Nephron (organoid): ENCODE measurements around the gene ITGA1.
A peak's percentile ranks its signal among the peaks of the same experiment; 100 is the strongest.
"Not testable (repeated sequence)": the region's sequence is repeated elsewhere in the genome, so short reads cannot be mapped to it uniquely, and the experiment has no call there.

Source experiments
- H3K27ac Mint-ChIP-seq, 3 experiments: 2 replicates each; pipeline ENCODE4 v1.8.0; 2020; ENCODE audit warnings: mixed read lengths in 3 of 3, mild to moderate bottlenecking in 2 of 3, moderate library complexity in 1 of 3
- H3K27me3 Mint-ChIP-seq: 2 replicates; pipeline ENCODE4 v1.8.0; 2021; ENCODE audit warnings: low read depth, mild to moderate bottlenecking, moderate library complexity, mixed read lengths
- H3K36me3 Mint-ChIP-seq: 2 replicates; pipeline ENCODE4 v1.8.0; 2020; ENCODE audit warnings: low read depth, mixed read lengths
- H3K4me1 Mint-ChIP-seq: 2 replicates; pipeline ENCODE4 v1.8.0; 2020; ENCODE audit warnings: mixed read lengths
- H3K4me3 Mint-ChIP-seq, 3 experiments: 2 replicates each; pipeline ENCODE4 v1.8.0; 2020; ENCODE audit warnings: mild to moderate bottlenecking in 3 of 3, mixed read lengths in 3 of 3, moderate library complexity in 2 of 3
- H3K9me3 Mint-ChIP-seq: 2 replicates; pipeline ENCODE4 v1.8.0; 2020; ENCODE audit warnings: mixed read lengths
- TF ChIP-seq, protein P1 (sequence below), 3 experiments: fragments of 200-600 bp; sonication (generic); IDR thresholded peaks; one replicate each; pipeline ENCODE4 v1.5.0; 2021; ENCODE audit warnings: antibody characterized with exemption in 3 of 3; ENCODE audit not compliant: unreplicated experiment in 3 of 3

ITGA1 gene

DNA sequence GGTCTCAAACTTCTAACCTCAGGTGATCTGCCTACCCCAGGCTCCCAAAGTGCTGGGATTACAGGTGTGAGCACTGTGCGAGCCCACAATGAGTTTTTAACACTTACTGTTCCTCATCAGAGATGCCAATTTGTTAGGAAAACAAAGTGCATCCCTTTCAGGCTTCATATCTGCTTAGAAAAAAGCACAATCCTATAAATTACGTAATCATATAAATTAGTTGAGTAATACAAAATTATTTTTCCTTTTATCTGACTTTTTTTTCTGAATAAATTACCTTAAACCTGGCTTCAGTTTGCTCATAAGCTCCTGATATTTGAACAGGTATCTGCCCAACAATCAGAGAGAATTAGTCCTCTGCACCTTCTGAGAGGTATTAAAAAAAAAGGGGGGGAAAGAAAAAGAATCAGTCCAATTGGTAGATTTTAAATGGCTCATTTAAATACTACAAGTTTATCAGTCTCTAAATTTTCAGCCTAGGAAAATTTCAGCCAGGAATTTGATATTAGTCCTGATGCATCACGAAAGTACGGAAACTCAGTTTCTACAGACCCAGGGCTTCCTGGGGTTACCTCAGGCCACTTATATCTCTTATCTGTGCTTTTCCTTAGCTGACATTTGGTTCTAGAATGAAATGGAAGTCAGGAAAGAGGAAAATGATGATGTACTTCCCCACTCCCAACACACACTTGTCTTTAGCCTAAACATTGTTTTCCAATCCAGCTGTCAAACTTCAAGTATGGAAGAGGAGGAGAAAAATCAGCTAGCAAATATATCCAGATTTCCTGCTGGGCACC lies 26.8 kb downstream of the ITGA1 start:
- Mint-ChIP-seq H3K4me1 (no peaks in the 10 kb centered on the region), H3K9me3 (no peaks in the 10 kb centered on the region), H3K36me3 (no peaks in the 10 kb centered on the region), H3K27ac (peak overlapping the region in 2 of 3 experiments; percentile 24 to 33), H3K27me3 (no peaks in the 10 kb centered on the region), H3K4me3 (no peak overlapping the region)
- TF ChIP-seq, protein P1, sequence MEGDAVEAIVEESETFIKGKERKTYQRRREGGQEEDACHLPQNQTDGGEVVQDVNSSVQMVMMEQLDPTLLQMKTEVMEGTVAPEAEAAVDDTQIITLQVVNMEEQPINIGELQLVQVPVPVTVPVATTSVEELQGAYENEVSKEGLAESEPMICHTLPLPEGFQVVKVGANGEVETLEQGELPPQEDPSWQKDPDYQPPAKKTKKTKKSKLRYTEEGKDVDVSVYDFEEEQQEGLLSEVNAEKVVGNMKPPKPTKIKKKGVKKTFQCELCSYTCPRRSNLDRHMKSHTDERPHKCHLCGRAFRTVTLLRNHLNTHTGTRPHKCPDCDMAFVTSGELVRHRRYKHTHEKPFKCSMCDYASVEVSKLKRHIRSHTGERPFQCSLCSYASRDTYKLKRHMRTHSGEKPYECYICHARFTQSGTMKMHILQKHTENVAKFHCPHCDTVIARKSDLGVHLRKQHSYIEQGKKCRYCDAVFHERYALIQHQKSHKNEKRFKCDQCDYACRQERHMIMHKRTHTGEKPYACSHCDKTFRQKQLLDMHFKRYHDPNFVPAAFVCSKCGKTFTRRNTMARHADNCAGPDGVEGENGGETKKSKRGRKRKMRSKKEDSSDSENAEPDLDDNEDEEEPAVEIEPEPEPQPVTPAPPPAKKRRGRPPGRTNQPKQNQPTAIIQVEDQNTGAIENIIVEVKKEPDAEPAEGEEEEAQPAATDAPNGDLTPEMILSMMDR (IDR thresholded peaks at IDR 0.05; ENCODE audit: unreplicated experiment in 3 of 3) = no peak

DNA sequence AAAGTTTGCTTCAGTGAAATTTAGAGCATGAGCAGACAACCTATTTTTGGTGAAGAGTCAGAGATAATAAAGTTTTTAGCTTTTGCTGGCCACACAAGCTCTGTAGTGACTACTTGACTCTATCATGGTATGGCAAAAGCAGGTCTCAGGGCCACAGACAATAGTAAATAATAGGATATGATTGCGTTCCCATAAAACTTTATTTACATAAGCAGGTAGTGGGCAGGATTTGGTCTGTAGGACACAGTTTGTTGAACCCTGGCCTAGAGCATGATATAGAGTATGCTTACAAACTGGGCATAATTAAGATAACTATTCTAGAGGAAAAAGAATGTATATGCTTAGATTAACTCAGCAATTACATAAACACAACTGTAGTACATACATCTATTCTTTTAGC lies 30.1 kb downstream of the ITGA1 start:
- TF ChIP-seq, protein P1 (IDR thresholded peaks at IDR 0.05; ENCODE audit: unreplicated experiment in 3 of 3) = no peak
- H3K27me3 Mint-ChIP-seq = no peaks in the 10 kb centered on the region
- H3K27ac Mint-ChIP-seq = no peak overlapping the region
- H3K36me3 Mint-ChIP-seq = no peaks in the 10 kb centered on the region
- H3K4me3 Mint-ChIP-seq = no peak overlapping the region
- H3K9me3 Mint-ChIP-seq = peaks cover 4% of the 10 kb centered on the region
- peaks cover 9% of the 10 kb centered on the region for H3K4me1 Mint-ChIP-seq

DNA sequence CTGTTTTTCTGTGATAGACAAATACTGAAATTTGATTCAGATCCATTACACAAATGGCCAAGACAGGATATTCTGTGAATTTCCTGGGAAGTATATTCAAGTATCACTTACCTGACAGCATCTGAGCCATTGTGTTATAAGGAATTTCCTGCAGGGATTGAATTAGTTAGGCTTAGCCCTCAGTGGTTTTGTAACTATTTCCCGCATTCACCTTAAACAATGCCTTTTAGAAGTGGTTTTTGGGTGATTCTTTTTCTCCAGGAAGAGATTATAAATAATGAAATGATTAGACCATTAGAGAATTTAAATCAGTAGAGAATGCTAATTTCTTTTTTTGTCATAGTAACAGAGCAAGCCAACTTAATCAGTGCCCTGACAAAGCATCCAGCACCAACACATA lies 30.6 kb downstream of the ITGA1 start:
- peaks cover 9% of the 10 kb centered on the region for H3K4me1 Mint-ChIP-seq
- no peaks in the 10 kb centered on the region for H3K36me3 Mint-ChIP-seq
- peaks cover 4% of the 10 kb centered on the region for H3K9me3 Mint-ChIP-seq
- no peak overlapping the region for H3K4me3 Mint-ChIP-seq
- no peak overlapping the region for H3K27ac Mint-ChIP-seq
- TF ChIP-seq, protein P1 (IDR thresholded peaks at IDR 0.05; ENCODE audit: unreplicated experiment in 3 of 3) = no peak
- no peaks in the 10 kb centered on the region for H3K27me3 Mint-ChIP-seq

DNA sequence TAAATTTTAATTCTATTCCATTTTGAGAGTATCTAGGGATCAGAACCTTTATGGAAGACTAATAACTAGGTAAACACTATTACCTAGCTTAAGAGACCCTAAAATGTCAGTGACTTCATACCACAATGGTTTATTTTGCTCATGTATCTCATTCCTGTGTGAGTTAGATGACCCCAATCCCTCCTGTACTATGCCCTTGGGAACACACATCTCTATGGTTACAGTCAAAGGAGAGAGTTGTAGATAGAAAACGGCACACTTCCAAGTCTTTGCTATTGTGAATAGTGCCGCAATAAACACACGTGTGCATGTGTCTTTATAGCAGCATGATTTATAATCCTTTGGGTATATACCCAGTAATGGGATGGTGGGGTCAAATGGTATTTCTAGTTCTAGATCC lies 31.1 kb downstream of the ITGA1 start:
- H3K27me3 Mint-ChIP-seq, H3K9me3 Mint-ChIP-seq, H3K4me1 Mint-ChIP-seq, H3K4me3 Mint-ChIP-seq, H3K27ac Mint-ChIP-seq, H3K36me3 Mint-ChIP-seq: not testable (repeated sequence)

DNA sequence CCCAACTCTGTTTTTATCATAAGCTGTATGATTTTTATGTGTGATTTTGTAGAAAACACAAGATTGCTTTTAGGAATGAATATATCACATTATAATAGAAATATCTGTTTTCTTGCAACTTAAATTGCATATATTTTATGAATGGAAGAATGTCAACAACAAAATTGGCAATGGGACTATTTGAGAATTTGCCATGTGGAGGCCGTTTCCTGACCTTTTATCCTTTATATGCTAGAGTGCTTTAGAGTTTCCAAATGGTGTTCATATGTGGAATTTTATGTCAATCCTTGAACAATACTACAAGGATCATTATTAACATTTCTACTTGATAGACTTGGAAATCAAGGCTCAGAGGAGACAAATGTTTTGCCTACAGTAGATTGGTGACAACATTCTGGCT lies 34.2 kb downstream of the ITGA1 start:
- peaks cover under 1% of the 10 kb centered on the region for H3K36me3 Mint-ChIP-seq
- no peaks in the 10 kb centered on the region for H3K27me3 Mint-ChIP-seq
- TF ChIP-seq, protein P1 (IDR thresholded peaks at IDR 0.05; ENCODE audit: unreplicated experiment in 3 of 3) = no peak
- H3K9me3 Mint-ChIP-seq = peaks cover 5% of the 10 kb centered on the region
- peak overlapping the region; percentile 49 to 88 (median 67) for H3K27ac Mint-ChIP-seq
- H3K4me3 Mint-ChIP-seq = no peak overlapping the region
- peaks cover 9% of the 10 kb centered on the region for H3K4me1 Mint-ChIP-seq

DNA sequence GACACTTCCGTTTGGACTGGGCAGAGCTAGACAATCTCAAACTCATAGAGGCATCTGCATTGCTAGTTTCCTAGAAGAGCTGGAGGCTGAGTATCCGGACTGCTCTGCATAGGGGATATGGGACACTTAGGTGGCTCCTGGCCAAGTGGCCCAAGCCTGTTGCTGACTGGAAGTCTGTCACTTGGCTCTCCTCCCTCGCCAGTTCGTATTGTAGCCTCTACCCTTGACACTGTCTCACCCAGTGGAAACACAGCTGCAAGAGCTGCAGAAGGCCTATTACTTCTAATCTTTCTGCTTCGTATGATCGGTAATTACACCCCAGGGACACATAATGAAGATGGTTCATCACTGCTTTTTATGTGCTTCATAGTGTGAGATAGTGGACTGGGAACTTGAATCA lies 34.7 kb downstream of the ITGA1 start:
- H3K27me3 Mint-ChIP-seq = no peaks in the 10 kb centered on the region
- H3K36me3 Mint-ChIP-seq = peaks cover 6% of the 10 kb centered on the region
- TF ChIP-seq, protein P1 (IDR thresholded peaks at IDR 0.05; ENCODE audit: unreplicated experiment in 3 of 3) = no peak
- peaks cover 8% of the 10 kb centered on the region for H3K9me3 Mint-ChIP-seq
- no peak overlapping the region for H3K4me3 Mint-ChIP-seq
- peaks cover 9% of the 10 kb centered on the region for H3K4me1 Mint-ChIP-seq
- H3K27ac Mint-ChIP-seq = peak overlapping the region; percentile 49 to 88 (median 67)
